Left lung (tissue), 10 donors: ENCODE results near the gene ARSG. TPM values are rescaled to one million over a fixed set of nuclear protein-coding genes. Genes with fewer than 3 reads are reported as not detected.

ENCODE experiments used
- ATAC-seq: fragments of 200-7000 bp; cut with Tn5 transposase; one replicate; pipeline ENCODE4 v1.9.1; 2020; ENCODE audit warnings: moderate library complexity
- DNase-seq, 4 donors: peaks; one replicate each; pipeline ENCODE4 v3.0.0-alpha.2; 2013 to 2020
- H3K27ac ChIP-seq, 2 donors: fragments of 200-600 bp; sonication (generic) in 1 of 2; one replicate each; pipeline versions ENCODE4 v1.5.0 to v1.8.0; 2020 to 2021
- H3K27me3 ChIP-seq, 2 donors: fragments of 200-600 bp; sonication (generic) in 1 of 2; one replicate each; pipeline versions ENCODE4 v1.5.0 to v1.8.0; 2020 to 2021
- H3K36me3 ChIP-seq, 2 donors: fragments of 200-600 bp; sonication (generic) in 1 of 2; one replicate each; pipeline versions ENCODE4 v1.5.0 to v1.8.0; 2020 to 2021
- H3K4me1 ChIP-seq, 2 donors: fragments of 200-600 bp; one replicate each; pipeline ENCODE4 v1.8.0; 2021
- H3K4me3 ChIP-seq, 2 donors: fragments of 200-600 bp; sonication (generic) in 1 of 2; one replicate each; pipeline versions ENCODE4 v1.5.0 to v1.8.0; 2020 to 2021; ENCODE audit warnings: mild to moderate bottlenecking in 1 of 2
- H3K9me3 ChIP-seq, 2 donors: fragments of 200-600 bp; sonication (generic) in 1 of 2; one replicate each; pipeline versions ENCODE4 v1.5.0 to v1.8.0; 2020 to 2021
- intact Hi-C, 2 donors: fragments of 100-400 bp; cut with DNase I; formaldehyde crosslinking; loops; one replicate each; pipeline versions ENCODE4 v1.11.2 to v1.14.2; 2022
- polyA plus RNA-seq, 6 donors: library from polyadenylated mRNA; unstranded; fragments of 120-200 nt; gene quantifications; one replicate each; pipeline ENCODE4 v1.2.1, GENCODE V29; 2013; ENCODE audit not compliant: insufficient read length in 6 of 6
- total RNA-seq, 2 donors: library from RNA; stranded (reverse); fragmentation: NEBNext Ultra II Directional; extraction: Animal tissue kit (Norgen Biotek cat#: 25700); gene quantifications; one replicate each; pipeline ENCODE4 v1.2.1, GENCODE V29; 2021
- TF ChIP-seq, protein P1 (sequence below), 2 donors: fragments of 200-600 bp; sonication (generic) in 1 of 2; IDR thresholded peaks; one replicate each; pipeline versions ENCODE4 v1.5.0 to v1.8.0; 2021; ENCODE audit warnings: antibody characterized with exemption in 2 of 2
- donor health status: DM: no; HTN: yes; CAD: no.
- donor health status: DM: no; HTN: no; CAD: no.

The ARSG gene
- total and polyA plus RNA-seq, 8 donors = 3.4 to 10.0 (median 4.5) TPM

DNA sequence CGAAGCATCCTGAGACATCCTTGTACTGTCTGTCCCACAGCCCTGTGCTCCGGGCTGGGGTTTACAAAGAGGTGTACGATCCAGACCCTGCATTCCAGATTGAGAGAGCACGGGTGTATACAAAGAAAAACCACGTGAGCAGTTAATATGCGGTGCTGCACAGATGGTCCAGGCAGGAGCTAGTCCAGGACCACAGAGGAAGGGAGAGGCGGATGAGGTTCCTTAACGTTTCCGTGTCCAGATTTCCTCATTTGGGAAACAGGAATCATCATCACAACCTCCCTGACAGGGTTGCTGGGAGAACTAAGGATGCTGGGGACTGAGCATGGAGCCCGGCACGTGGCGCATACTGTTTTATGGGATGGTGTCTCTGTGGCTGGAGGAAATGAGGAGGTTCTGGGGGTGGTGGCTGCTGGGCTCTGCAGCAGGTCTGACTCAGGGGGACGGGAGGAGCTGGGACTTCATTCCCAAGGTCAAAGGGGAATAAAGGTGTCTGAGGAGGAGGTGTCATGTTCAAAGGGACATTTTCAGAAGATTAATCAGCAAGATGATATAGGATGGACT is 139.8 kb downstream of the ARSG start:
- ATAC-seq (no peak), DNase-seq (no peak)
- TF ChIP-seq, protein P1, sequence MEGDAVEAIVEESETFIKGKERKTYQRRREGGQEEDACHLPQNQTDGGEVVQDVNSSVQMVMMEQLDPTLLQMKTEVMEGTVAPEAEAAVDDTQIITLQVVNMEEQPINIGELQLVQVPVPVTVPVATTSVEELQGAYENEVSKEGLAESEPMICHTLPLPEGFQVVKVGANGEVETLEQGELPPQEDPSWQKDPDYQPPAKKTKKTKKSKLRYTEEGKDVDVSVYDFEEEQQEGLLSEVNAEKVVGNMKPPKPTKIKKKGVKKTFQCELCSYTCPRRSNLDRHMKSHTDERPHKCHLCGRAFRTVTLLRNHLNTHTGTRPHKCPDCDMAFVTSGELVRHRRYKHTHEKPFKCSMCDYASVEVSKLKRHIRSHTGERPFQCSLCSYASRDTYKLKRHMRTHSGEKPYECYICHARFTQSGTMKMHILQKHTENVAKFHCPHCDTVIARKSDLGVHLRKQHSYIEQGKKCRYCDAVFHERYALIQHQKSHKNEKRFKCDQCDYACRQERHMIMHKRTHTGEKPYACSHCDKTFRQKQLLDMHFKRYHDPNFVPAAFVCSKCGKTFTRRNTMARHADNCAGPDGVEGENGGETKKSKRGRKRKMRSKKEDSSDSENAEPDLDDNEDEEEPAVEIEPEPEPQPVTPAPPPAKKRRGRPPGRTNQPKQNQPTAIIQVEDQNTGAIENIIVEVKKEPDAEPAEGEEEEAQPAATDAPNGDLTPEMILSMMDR (IDR thresholded peaks at IDR 0.05) = no peak
- Histone ChIP-seq H3K36me3 (peaks cover 0 to 100% of the 10 kb centered on the region in 2 donors), H3K4me3 (no peak overlapping the region), H3K27me3 (no peaks in the 10 kb centered on the region), H3K4me1 (peaks cover 0 to 4% of the 10 kb centered on the region in 2 donors), H3K27ac (no peak overlapping the region), H3K9me3 (no peaks in the 10 kb centered on the region)
- intact Hi-C loops = no loop called here

GRCh38 chr17:68431661-68432071 is 140.4 kb downstream of the ARSG start:
- H3K4me3 ChIP-seq = no peak overlapping the region
- H3K36me3 ChIP-seq = peaks cover 0 to 95% of the 10 kb centered on the region in 2 donors
- no peaks in the 10 kb centered on the region for H3K27me3 ChIP-seq
- intact Hi-C loops = no loop called here
- DNase-seq (no peak), ATAC-seq (no peak)
- no peak overlapping the region for H3K27ac ChIP-seq
- TF ChIP-seq, protein P1 (IDR thresholded peaks at IDR 0.05) = no peak
- H3K9me3 ChIP-seq = no peaks in the 10 kb centered on the region
- H3K4me1 ChIP-seq = peaks cover 0 to 9% of the 10 kb centered on the region in 2 donors

GRCh38 chr17:68432086-68432864 is 141.0 kb downstream of the ARSG start:
- Histone ChIP-seq H3K4me3 (no peak overlapping the region), H3K9me3 (no peaks in the 10 kb centered on the region), H3K27me3 (no peaks in the 10 kb centered on the region), H3K36me3 (peaks cover 0 to 89% of the 10 kb centered on the region in 2 donors), H3K4me1 (peaks cover 4 to 15% of the 10 kb centered on the region in 2 donors), H3K27ac (no peak overlapping the region)
- intact Hi-C loops = no loop called here
- TF ChIP-seq, protein P1 (IDR thresholded peaks at IDR 0.05) = no peak
- ATAC-seq (no peak), DNase-seq (no peak)

DNA sequence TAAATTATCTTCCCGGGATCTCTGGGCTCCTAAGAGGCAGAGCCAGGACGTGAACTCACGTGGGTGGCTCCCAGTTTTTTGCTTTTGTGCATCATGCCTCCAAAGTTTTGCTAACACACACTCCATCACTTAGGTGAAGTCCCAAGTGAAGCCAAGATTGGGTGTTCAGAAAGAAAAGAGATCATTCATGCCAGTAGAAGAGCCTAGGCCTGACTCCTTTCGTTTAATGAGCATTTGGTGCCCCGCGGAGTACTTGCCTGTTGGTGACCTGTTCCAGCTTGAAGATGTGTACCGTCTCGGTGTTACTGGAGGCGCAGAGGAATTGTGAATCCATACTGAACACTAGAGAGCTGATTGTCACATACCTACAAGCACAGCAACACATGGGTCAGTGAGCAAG is 141.9 kb downstream of the ARSG start:
- no peak overlapping the region for H3K27ac ChIP-seq
- H3K36me3 ChIP-seq = peaks cover 0 to 80% of the 10 kb centered on the region in 2 donors
- intact Hi-C loops = no loop called here
- TF ChIP-seq, protein P1 (IDR thresholded peaks at IDR 0.05) = no peak
- H3K27me3 ChIP-seq = no peaks in the 10 kb centered on the region
- H3K9me3 ChIP-seq = no peaks in the 10 kb centered on the region
- no peak overlapping the region for H3K4me3 ChIP-seq
- no peak for DNase-seq
- no peak for ATAC-seq
- peaks cover 4 to 24% of the 10 kb centered on the region in 2 donors for H3K4me1 ChIP-seq

DNA sequence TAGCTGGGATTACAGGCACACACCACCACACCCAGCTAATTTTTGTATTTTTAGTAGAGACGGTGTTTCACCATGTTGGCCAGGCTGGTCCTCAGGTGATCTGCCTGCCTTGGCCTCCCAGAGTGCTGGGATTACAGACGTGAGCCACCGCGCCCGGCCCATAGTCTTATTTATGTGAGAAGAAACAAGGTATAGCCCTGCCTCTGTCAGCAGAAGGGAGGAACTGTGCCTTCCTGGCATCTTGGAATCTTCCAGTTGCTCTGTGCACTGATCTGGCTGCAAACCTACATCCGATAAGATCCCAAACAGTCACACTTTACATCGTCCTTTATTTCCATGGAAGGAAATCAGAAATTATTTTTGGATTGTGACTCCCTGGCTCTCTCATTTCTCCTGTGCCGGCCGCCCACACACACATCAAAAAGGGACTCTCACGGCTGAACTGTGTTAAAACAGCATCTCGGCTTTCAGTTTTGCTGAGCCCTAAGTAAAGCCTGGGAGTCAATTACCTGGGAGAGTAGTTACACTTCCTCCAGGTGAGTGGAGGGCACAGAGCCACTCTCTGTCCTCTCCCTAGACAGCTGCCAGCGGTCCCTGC is 142.7 kb downstream of the ARSG start:
- Histone ChIP-seq H3K27me3 (no peaks in the 10 kb centered on the region), H3K27ac (no peak overlapping the region), H3K4me1 (peaks cover 4 to 32% of the 10 kb centered on the region in 2 donors), H3K9me3 (no peaks in the 10 kb centered on the region), H3K36me3 (peaks cover 0 to 72% of the 10 kb centered on the region in 2 donors), H3K4me3 (no peak overlapping the region)
- TF ChIP-seq, protein P1 (IDR thresholded peaks at IDR 0.05) = no peak
- ATAC-seq (no peak), DNase-seq (no peak)
- intact Hi-C loops = no loop called here
